Measurements from ENCODE around the gene SYNDIG1L. TPM values are rescaled to one million over a fixed set of nuclear protein-coding genes. Genes with fewer than 3 reads are reported as not detected.
"Not testable (repeated sequence)": the region's sequence is repeated elsewhere in the genome, so short reads cannot be mapped to it uniquely, and the experiment has no call there.

SYNDIG1L gene
- total and polyA plus RNA-seq, 2 donors (not counting 3 experiments of a cell fraction or from before 2014, with no cell fraction given): not detected

DNA sequence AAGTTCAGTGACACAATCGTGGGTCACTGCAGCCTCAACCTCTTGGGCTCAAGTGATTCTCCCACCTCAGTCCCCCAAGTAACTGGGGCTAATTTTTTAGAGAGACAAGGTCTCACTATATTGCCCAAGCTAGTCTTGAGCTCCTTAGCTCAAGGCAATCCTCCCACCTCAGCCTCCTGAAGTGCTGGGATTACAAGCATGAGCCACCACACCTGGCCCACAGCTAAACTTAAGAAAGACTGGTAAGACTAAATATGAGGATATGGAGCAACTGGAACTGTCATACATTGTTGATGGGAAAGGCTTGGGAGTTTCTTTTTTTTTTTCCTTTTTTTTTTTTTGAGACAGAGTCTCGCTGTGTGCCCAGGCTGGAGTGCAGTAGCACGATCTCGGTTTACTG, 43.8 kb downstream of the SYNDIG1L start:
- FAIRE-seq (no peak), DNase-seq (ENCODE audit: low read depth, low spot score) (no peak)
- Histone ChIP-seq H3K4me1 (ENCODE audit: control insufficient read depth, extremely low read depth, insufficient read depth, low read length) (no peaks in the 10 kb centered on the region), H3K9me1 (replicated peaks; ENCODE audit: control insufficient read depth, extremely low read depth, insufficient read depth, low read length) (no peaks in the 10 kb centered on the region), H2AFZ (ENCODE audit: low read depth, low read length) (no peak overlapping the region), H3K79me2 (ENCODE audit: control insufficient read depth, insufficient read depth, low read length) (no peaks in the 10 kb centered on the region), H3K9me3 (replicated peaks; ENCODE audit: control insufficient read depth, insufficient read depth, low read length) (no peaks in the 10 kb centered on the region), H3K4me2 (ENCODE audit: insufficient read depth, low read length) (no peak overlapping the region), H3K9ac (replicated peaks; ENCODE audit: extremely low read depth, insufficient read depth, low read length) (no peak overlapping the region), H3K27me3 (ENCODE audit: control insufficient read depth in 2 of 2, insufficient read depth in 2 of 2, low read length in 2 of 2) (peaks cover 5 to 10% of the 10 kb centered on the region in 2 experiments), H3K36me3 (ENCODE audit: control insufficient read depth in 2 of 2, extremely low read depth in 1 of 2, insufficient read depth in 2 of 2, low read length in 2 of 2) (no peaks in the 10 kb centered on the region), H3K4me3 (replicated peaks in 1 of 3; ENCODE audit: insufficient read depth in 1 of 3, low read depth in 1 of 3, low read length in 3 of 3) (no peak overlapping the region), H4K20me1 (replicated peaks; ENCODE audit: control insufficient read depth, extremely low read depth, insufficient read depth, low read length) (no peaks in the 10 kb centered on the region), H3K27ac (ENCODE audit: insufficient read depth, low read depth, low read length) (no peak overlapping the region)
- CTCF ChIA-PET: interaction anchor here (0.9 kb wide), 1 partner anchor 19 kb away, joined by 3 read pairs; no protein-coding TSS in a partner anchor
- no TSS peak for BruUV-seq (replicated peaks)
- POLR2A ChIA-PET: no interaction called here
- TF ChIP-seq EZH2 (IDR thresholded peaks at IDR 0.05; ENCODE audit: borderline replicate concordance, low read depth, low read length, severe bottlenecking) (no peak), POLR2AphosphoS5 (IDR thresholded peaks at IDR 0.05; ENCODE audit: insufficient read depth, low read depth, low read length) (no peak), MYC (IDR thresholded peaks at IDR 0.05; ENCODE audit: low read depth, low read length) (no peak), POLR2A (IDR thresholded peaks at IDR 0.05; ENCODE audit: low read depth, low read length) (no peak), FOS (IDR thresholded peaks at IDR 0.05; ENCODE audit: borderline replicate concordance, insufficient read depth, low read length) (no peak), JUN (IDR thresholded peaks at IDR 0.05; ENCODE audit: borderline replicate concordance, insufficient read depth, insufficient read length, low read depth) (no peak), GATA2 (IDR thresholded peaks at IDR 0.05; ENCODE audit: insufficient read depth, insufficient read length, low read depth, low read length) (no peak)
- TF ChIP-seq, protein P1, sequence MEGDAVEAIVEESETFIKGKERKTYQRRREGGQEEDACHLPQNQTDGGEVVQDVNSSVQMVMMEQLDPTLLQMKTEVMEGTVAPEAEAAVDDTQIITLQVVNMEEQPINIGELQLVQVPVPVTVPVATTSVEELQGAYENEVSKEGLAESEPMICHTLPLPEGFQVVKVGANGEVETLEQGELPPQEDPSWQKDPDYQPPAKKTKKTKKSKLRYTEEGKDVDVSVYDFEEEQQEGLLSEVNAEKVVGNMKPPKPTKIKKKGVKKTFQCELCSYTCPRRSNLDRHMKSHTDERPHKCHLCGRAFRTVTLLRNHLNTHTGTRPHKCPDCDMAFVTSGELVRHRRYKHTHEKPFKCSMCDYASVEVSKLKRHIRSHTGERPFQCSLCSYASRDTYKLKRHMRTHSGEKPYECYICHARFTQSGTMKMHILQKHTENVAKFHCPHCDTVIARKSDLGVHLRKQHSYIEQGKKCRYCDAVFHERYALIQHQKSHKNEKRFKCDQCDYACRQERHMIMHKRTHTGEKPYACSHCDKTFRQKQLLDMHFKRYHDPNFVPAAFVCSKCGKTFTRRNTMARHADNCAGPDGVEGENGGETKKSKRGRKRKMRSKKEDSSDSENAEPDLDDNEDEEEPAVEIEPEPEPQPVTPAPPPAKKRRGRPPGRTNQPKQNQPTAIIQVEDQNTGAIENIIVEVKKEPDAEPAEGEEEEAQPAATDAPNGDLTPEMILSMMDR (IDR thresholded peaks at IDR 0.05; ENCODE audit: extremely low read depth in 1 of 2, insufficient read depth in 1 of 2, low read depth in 1 of 2, low read length in 2 of 2): no peak
- TF ChIP-seq, protein P2, sequence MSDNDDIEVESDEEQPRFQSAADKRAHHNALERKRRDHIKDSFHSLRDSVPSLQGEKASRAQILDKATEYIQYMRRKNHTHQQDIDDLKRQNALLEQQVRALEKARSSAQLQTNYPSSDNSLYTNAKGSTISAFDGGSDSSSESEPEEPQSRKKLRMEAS (IDR thresholded peaks at IDR 0.05; ENCODE audit: insufficient read depth, insufficient read length): no peak
- intact Hi-C loops (cut with micrococcal nuclease) (no loop called here), dilution Hi-C loops (cut with MboI; ENCODE audit: extremely low pct_ligation_motif_present, low sequenced_read_pairs) (no loop called here)

DNA sequence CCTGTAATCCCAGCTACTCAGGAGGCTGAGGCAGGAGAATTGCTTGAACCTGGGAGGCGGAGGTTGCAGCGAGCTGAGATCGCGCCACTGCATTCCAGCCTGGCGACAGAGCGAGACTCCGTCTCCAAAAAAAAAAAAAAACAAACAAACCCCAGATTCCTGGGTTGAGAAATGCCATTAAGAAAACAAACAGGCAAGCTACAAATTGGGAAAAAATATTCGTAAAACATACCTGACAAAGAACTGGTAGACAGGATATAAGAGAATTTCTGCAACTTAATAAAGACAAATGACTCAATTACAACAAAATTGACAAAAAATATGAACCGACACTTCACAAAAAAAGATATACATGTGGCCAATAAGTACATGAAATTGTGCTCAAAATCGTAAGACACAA, 44.4 kb downstream of the SYNDIG1L start:
- FAIRE-seq; H3K36me3 ChIP-seq (ENCODE audit: control insufficient read depth in 2 of 2, extremely low read depth in 1 of 2, insufficient read depth in 2 of 2, low read length in 2 of 2); H3K9me1 ChIP-seq (replicated peaks; ENCODE audit: control insufficient read depth, extremely low read depth, insufficient read depth, low read length); H3K27ac ChIP-seq (ENCODE audit: insufficient read depth, low read depth, low read length); H4K20me1 ChIP-seq (replicated peaks; ENCODE audit: control insufficient read depth, extremely low read depth, insufficient read depth, low read length); H2AFZ ChIP-seq (ENCODE audit: low read depth, low read length); CTCF ChIA-PET; H3K27me3 ChIP-seq (ENCODE audit: control insufficient read depth in 2 of 2, insufficient read depth in 2 of 2, low read length in 2 of 2); POLR2A ChIA-PET; H3K4me2 ChIP-seq (ENCODE audit: insufficient read depth, low read length); intact Hi-C loops (cut with micrococcal nuclease); H3K9me3 ChIP-seq (replicated peaks; ENCODE audit: control insufficient read depth, insufficient read depth, low read length); H3K79me2 ChIP-seq (ENCODE audit: control insufficient read depth, insufficient read depth, low read length); BruUV-seq (replicated peaks); H3K4me3 ChIP-seq (replicated peaks in 1 of 3; ENCODE audit: insufficient read depth in 1 of 3, low read depth in 1 of 3, low read length in 3 of 3); DNase-seq (ENCODE audit: low read depth, low spot score); H3K9ac ChIP-seq (replicated peaks; ENCODE audit: extremely low read depth, insufficient read depth, low read length); H3K4me1 ChIP-seq (ENCODE audit: control insufficient read depth, extremely low read depth, insufficient read depth, low read length); dilution Hi-C loops (cut with MboI; ENCODE audit: extremely low pct_ligation_motif_present, low sequenced_read_pairs): not testable (repeated sequence)
